Epithelial cell of esophagus (primary cell): Measurements from ENCODE around the gene EXOSC10.
"Not testable (repeated sequence)": the region's sequence is repeated elsewhere in the genome, so short reads cannot be mapped to it uniquely, and the experiment has no call there.

Source experiments
- DNase-seq: peaks from one replicate; pipeline ENCODE4 v3.0.0; 2010; ENCODE audit warnings: low read depth
- H3K4me3 ChIP-seq: 2 replicates; pipeline ENCODE4 v1.5.1; 2011; ENCODE audit warnings: mild to moderate bottlenecking, low read length, control low read depth
- CTCF ChIP-seq: IDR thresholded peaks from 2 replicates; pipeline ENCODE4 v1.5.1; 2011; ENCODE audit warnings: low read depth, mild to moderate bottlenecking, low read length, control low read depth, inconsistent platforms; ENCODE audit not compliant: insufficient read depth; ENCODE audit errors: missing control alignments

Gene EXOSC10

GRCh38 chr1:11055676-11056075, 44.0 kb downstream of the EXOSC10 start:
- no peak overlapping the region for H3K4me3 ChIP-seq
- DNase-seq = no peak
- no peak for TF ChIP-seq CTCF

- DNase-seq = no peak
Measured at GRCh38 chr1:11054666-11055065, 45.0 kb downstream of the EXOSC10 start.

GRCh38 chr1:11054181-11054580, 45.5 kb downstream of the EXOSC10 start:
- H3K4me3 ChIP-seq = no peak overlapping the region
- DNase-seq = no peak
- no peak for TF ChIP-seq CTCF

More at GRCh38 chr1:11054666-11055065, 45.0 kb downstream of the EXOSC10 start:
- H3K4me3 ChIP-seq = no peak overlapping the region
- TF ChIP-seq CTCF = no peak

GRCh38 chr1:11053758-11054137, 45.9 kb downstream of the EXOSC10 start:
- peak; percentile 21 for DNase-seq
- no peak overlapping the region for H3K4me3 ChIP-seq
- no peak for TF ChIP-seq CTCF

GRCh38 chr1:11052839-11053757, 46.6 kb downstream of the EXOSC10 start:
- no peak for DNase-seq

GRCh38 chr1:11051781-11052511, 47.7 kb downstream of the EXOSC10 start:
- no peak for TF ChIP-seq CTCF
- DNase-seq = no peak
- no peak overlapping the region for H3K4me3 ChIP-seq

More at GRCh38 chr1:11052839-11053757, 46.6 kb downstream of the EXOSC10 start:
- H3K4me3 ChIP-seq = no peak overlapping the region
- TF ChIP-seq CTCF = no peak

GRCh38 chr1:11051121-11051520, 48.5 kb downstream of the EXOSC10 start:
- H3K4me3 ChIP-seq, DNase-seq: not testable (repeated sequence)
